Testis (tissue), 2 donors: ENCODE measurements around the gene PSMD7.

ENCODE experiments used
- POLR2A ChIP-seq: fragments of 450-650 bp; IDR thresholded peaks from one replicate; pipeline ENCODE4 v1.6.1; 2017; ENCODE audit warnings: antibody characterized with exemption, mild to moderate bottlenecking, moderate library complexity
- TF ChIP-seq, protein P1 (sequence below), 3 experiments: fragments of 450-650 bp in 2 of 3; fragments of 200-600 bp in 1 of 3; sonication (generic) in 1 of 3; IDR thresholded peaks; one replicate each; pipeline ENCODE4 v1.5.1; 2016 to 2019; ENCODE audit warnings: antibody characterized with exemption in 3 of 3, mild to moderate bottlenecking in 2 of 3, moderate library complexity in 1 of 3

DNA sequence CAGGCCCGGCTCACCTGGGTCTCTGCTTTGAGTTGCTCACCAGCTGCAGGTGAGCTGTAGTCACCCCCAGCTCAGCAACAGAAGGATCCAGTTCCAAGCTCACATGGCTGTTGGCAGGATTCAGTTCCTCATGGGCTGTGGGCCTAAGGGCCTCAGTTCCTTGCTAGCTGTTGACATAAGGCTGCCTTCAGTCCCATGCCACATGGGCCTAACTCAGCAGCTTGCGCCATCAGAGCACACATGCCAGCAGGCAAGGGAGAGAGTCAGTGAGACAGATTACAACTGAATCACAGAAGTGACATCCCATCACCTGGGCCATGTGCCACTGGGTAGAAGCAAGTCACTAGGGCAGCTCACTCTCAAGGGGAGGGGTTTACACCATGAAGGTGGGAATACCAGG, 24.7 kb downstream of the PSMD7 start:
- TF ChIP-seq POLR2A, result no peak
- TF ChIP-seq, protein P1, sequence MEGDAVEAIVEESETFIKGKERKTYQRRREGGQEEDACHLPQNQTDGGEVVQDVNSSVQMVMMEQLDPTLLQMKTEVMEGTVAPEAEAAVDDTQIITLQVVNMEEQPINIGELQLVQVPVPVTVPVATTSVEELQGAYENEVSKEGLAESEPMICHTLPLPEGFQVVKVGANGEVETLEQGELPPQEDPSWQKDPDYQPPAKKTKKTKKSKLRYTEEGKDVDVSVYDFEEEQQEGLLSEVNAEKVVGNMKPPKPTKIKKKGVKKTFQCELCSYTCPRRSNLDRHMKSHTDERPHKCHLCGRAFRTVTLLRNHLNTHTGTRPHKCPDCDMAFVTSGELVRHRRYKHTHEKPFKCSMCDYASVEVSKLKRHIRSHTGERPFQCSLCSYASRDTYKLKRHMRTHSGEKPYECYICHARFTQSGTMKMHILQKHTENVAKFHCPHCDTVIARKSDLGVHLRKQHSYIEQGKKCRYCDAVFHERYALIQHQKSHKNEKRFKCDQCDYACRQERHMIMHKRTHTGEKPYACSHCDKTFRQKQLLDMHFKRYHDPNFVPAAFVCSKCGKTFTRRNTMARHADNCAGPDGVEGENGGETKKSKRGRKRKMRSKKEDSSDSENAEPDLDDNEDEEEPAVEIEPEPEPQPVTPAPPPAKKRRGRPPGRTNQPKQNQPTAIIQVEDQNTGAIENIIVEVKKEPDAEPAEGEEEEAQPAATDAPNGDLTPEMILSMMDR (IDR thresholded peaks at IDR 0.05), result no peak
